Measurements from ENCODE around the gene PNMT.

PNMT gene

GRCh38 chr17:39667945-39668924 is at the start of gene PNMT:
PNMT (plus strand) TSS chr17:39668453; CDS start chr17:39668476, 23 bp downstream.
- DNase-seq, result peak; percentile 53 to 70

GRCh38 chr17:39618956-39619785 is 49.1 kb upstream of the PNMT start:
- DNase-seq, result no peak

- DNase-seq, result no peak
Measured at GRCh38 chr17:39619786-39620101, 48.5 kb upstream of the PNMT start.

GRCh38 chr17:39621523-39622379 is 46.5 kb upstream of the PNMT start:
- DNase-seq, result peak; percentile 81 to 86

GRCh38 chr17:39622380-39623006 is 45.8 kb upstream of the PNMT start:
- peak in 1 of 2 donors; percentile 34 for DNase-seq

GRCh38 chr17:39623356-39623950 is 44.8 kb upstream of the PNMT start:
- peak; percentile 76 to 88 for DNase-seq

GRCh38 chr17:39624313-39624712 is 43.9 kb upstream of the PNMT start:
- no peak for DNase-seq

GRCh38 chr17:39625198-39625785 is 43.0 kb upstream of the PNMT start:
- no peak for DNase-seq

- DNase-seq, result peak; percentile 36 to 40
Measured at GRCh38 chr17:39626171-39627046, 41.8 kb upstream of the PNMT start, which contains the start of gene PPP1R1B. PPP1R1B (plus strand) TSS chr17:39626952; CDS start chr17:39627393, 441 bp downstream.

GRCh38 chr17:39627047-39627711 is 41.1 kb upstream of the PNMT start:
- no peak for DNase-seq

- no peak for DNase-seq
Measured at GRCh38 chr17:39627712-39628516, 40.3 kb upstream of the PNMT start.

GRCh38 chr17:39628655-39629493 is 39.4 kb upstream of the PNMT start:
- no peak for DNase-seq

GRCh38 chr17:39629494-39629880 is 38.8 kb upstream of the PNMT start:
- DNase-seq, result no peak

- DNase-seq, result no peak
Measured at GRCh38 chr17:39629898-39630297, 38.4 kb upstream of the PNMT start.

GRCh38 chr17:39631403-39631802 is 36.9 kb upstream of the PNMT start:
- DNase-seq, result no peak

- DNase-seq, result no peak
Measured at GRCh38 chr17:39632153-39632941, 35.9 kb upstream of the PNMT start.
